A673 (cell line): ENCODE measurements around the gene PTPN20.

Experiments used
- CTCF ChIP-seq: fragments of 300-800, 200-600 bp; sonication (generic); conservative IDR thresholded peaks from 2 replicates; pipeline ENCODE4 v1.5.1; 2017; ENCODE audit warnings: low read depth, mild to moderate bottlenecking, antibody characterized with exemption, low read length, moderate library complexity, mixed read lengths
- EZH2 ChIP-seq: fragments of 200-600 bp; sonication (generic); IDR thresholded peaks from 2 replicates; pipeline ENCODE4 v1.6.1; 2017; ENCODE audit warnings: borderline replicate concordance, low read depth, mild to moderate bottlenecking, mixed read lengths, antibody characterized with exemption, low read length; ENCODE audit not compliant: poor library complexity, severe bottlenecking

GRCh38 chr10:47026301-47027107 lies 115.3 kb downstream of the PTPN20 start:
- TF ChIP-seq CTCF = no peak
- TF ChIP-seq EZH2 = no peak
